SK-N-SH (cell line): Measurements from ENCODE around the gene MRI1. TPM values are rescaled to one million over a fixed set of nuclear protein-coding genes. Genes with fewer than 3 reads are reported as not detected.

Source experiments
- CTCF ChIA-PET: fragments of 300-600, 350-600 bp; formaldehyde crosslinking; extraction: SDS; loops from one replicate; lab custom pipeline; 2021; lab: Yijun Ruan, JAX
- POLR2A ChIA-PET: fragments of 350-600 bp; sonication (Branson Sonifier 250); formaldehyde crosslinking; extraction: SDS; loops from one replicate; lab custom pipeline; 2020; ENCODE audit warnings: antibody characterized with exemption, inconsistent platforms; lab: Yijun Ruan, JAX
- DNase-seq: peaks from one replicate; pipeline ENCODE4 v3.0.0; 2012
- H2AFZ ChIP-seq: fragments of 200-600 bp; sonication (generic); 2 replicates; pipeline ENCODE4 v1.8.1; 2016; ENCODE audit warnings: antibody characterized with exemption, mild to moderate bottlenecking, low read depth
- H3F3A ChIP-seq: fragments of 200-600 bp; sonication (generic); replicated peaks from 2 replicates; pipeline ENCODE3; 2016; ENCODE audit warnings: antibody characterized with exemption, mild to moderate bottlenecking; ENCODE audit not compliant: insufficient read depth
- H3K27ac ChIP-seq, 2 experiments: fragments of 200-500 bp in 1 of 2; fragments of 200-600 bp in 1 of 2; sonication (Bioruptor generic) in 1 of 2; sonication (generic), shearing (Covaris generic) in 1 of 2; 2 replicates each; pipeline versions ENCODE4 v1.5.1 to v1.6.1; 2014 to 2016; ENCODE audit warnings: low read depth in 2 of 2, inconsistent platforms in 1 of 2, low read length in 1 of 2, mild to moderate bottlenecking in 1 of 2, mixed read lengths in 1 of 2
- H3K27me3 ChIP-seq: fragments of 200-600 bp; sonication (generic), shearing (Covaris generic); 2 replicates; pipeline ENCODE4 v1.6.1; 2016; ENCODE audit warnings: mixed run types; ENCODE audit not compliant: insufficient read depth
- H3K36me3 ChIP-seq, 2 experiments: fragments of 200-500 bp in 1 of 2; fragments of 200-600 bp in 1 of 2; sonication (Bioruptor generic) in 1 of 2; sonication (generic) in 1 of 2; replicated peaks in 1 of 2; 2 replicates each; pipeline versions ENCODE3 to v1.5.1; 2014 to 2016; ENCODE audit warnings: low read length in 1 of 2, mild to moderate bottlenecking in 1 of 2; ENCODE audit not compliant: insufficient read depth in 2 of 2, control insufficient read depth in 1 of 2
- H3K4me1 ChIP-seq, 2 experiments: fragments of 200-500 bp in 1 of 2; fragments of 200-600 bp in 1 of 2; sonication (Bioruptor generic) in 1 of 2; sonication (generic), shearing (Covaris generic) in 1 of 2; 2 replicates each; pipeline versions ENCODE4 v1.5.1 to v1.6.1; 2014 to 2016; ENCODE audit warnings: low read depth in 1 of 2, low read length in 1 of 2, mixed run types in 1 of 2; ENCODE audit not compliant: insufficient read depth in 2 of 2, control insufficient read depth in 1 of 2
- H3K4me2 ChIP-seq: fragments of 200-600 bp; sonication (generic), shearing (Covaris generic); 2 replicates; pipeline ENCODE4 v1.6.1; 2017; ENCODE audit warnings: mixed run types
- H3K4me3 ChIP-seq, 2 experiments: fragments of 200-500 bp in 1 of 2; fragments of 200-600 bp in 1 of 2; sonication (Bioruptor generic) in 1 of 2; sonication (generic), shearing (Covaris generic) in 1 of 2; 2 replicates each; pipeline versions ENCODE4 v1.5.1 to v1.8.1; 2014 to 2016; ENCODE audit warnings: low read depth in 2 of 2, inconsistent platforms in 1 of 2, low read length in 1 of 2, mild to moderate bottlenecking in 1 of 2, mixed read lengths in 1 of 2, moderate library complexity in 1 of 2
- H3K79me2 ChIP-seq: fragments of 200-600 bp; sonication (generic); 2 replicates; pipeline ENCODE4 v1.8.1; 2017; ENCODE audit warnings: mild to moderate bottlenecking; ENCODE audit not compliant: insufficient read depth
- H3K9ac ChIP-seq: fragments of 200-600 bp; sonication (generic); 2 replicates; pipeline ENCODE4 v1.6.1; 2017; ENCODE audit warnings: mixed run types
- H3K9me2 ChIP-seq: fragments of 200-600 bp; sonication (generic); 2 replicates; pipeline ENCODE4 v1.6.1; 2017; ENCODE audit warnings: mixed run types
- H3K9me3 ChIP-seq: fragments of 200-600 bp; sonication (generic); 2 replicates; pipeline ENCODE4 v1.6.1; 2017; ENCODE audit warnings: mixed run types, mild to moderate bottlenecking, moderate library complexity
- H4K20me1 ChIP-seq: fragments of 200-600 bp; sonication (generic); 2 replicates; pipeline ENCODE4 v1.6.1; 2017; ENCODE audit warnings: mild to moderate bottlenecking, mixed run types; ENCODE audit not compliant: insufficient read depth
- ELF1 ChIP-seq: IDR thresholded peaks from 2 replicates; pipeline ENCODE4 v1.4.0; 2012
- EP300 ChIP-seq, 2 experiments: IDR thresholded peaks; 2 replicates each; pipeline versions ENCODE4 v1.4.0 to v1.6.1; 2012; ENCODE audit warnings: borderline replicate concordance in 1 of 2, low read depth in 1 of 2, low read length in 1 of 2
- FOXJ3 ChIP-seq: sonication (generic); formaldehyde crosslinking; IDR thresholded peaks from 2 replicates; pipeline ENCODE4 v1.5.1; 2020; ENCODE audit warnings: mild to moderate bottlenecking, missing genetic modification reagents
- JUND ChIP-seq: IDR thresholded peaks from 2 replicates; pipeline ENCODE4 v1.4.0; 2012
- NFIC ChIP-seq: IDR thresholded peaks from 2 replicates; pipeline ENCODE4 v1.4.0; 2012; ENCODE audit warnings: borderline replicate concordance
- POLR2AphosphoS5 ChIP-seq: IDR thresholded peaks from 2 replicates; pipeline ENCODE4 v1.6.1; 2012; ENCODE audit warnings: low read depth, low read length
- RAD21 ChIP-seq: IDR thresholded peaks from 2 replicates; pipeline ENCODE4 v1.6.1; 2012; ENCODE audit warnings: mild to moderate bottlenecking, low read length
- RCOR1 ChIP-seq: fragments of 150-350 bp; IDR thresholded peaks from 2 replicates; pipeline ENCODE4 v1.6.1; 2017; ENCODE audit warnings: antibody characterized with exemption, low read length
- RFX5 ChIP-seq: IDR thresholded peaks from 2 replicates; pipeline ENCODE4 v1.6.1; 2012; ENCODE audit warnings: mild to moderate bottlenecking, improper control_type of control experiment, low read length
- RXRA ChIP-seq: IDR thresholded peaks from 2 replicates; pipeline ENCODE4 v1.4.0; 2012; ENCODE audit warnings: low read depth, mild to moderate bottlenecking, borderline replicate concordance
- SIN3A ChIP-seq: IDR thresholded peaks from 2 replicates; pipeline ENCODE4 v1.6.1; 2012; ENCODE audit warnings: low read depth, mild to moderate bottlenecking, low read length, moderate library complexity, borderline replicate concordance
- WGBS: methylation state at CpG from one replicate; pipeline ENCODE4 v1.1.6; 2017; ENCODE audit warnings: low lambda C conversion rate; 5-methylcytosine and 5-hydroxymethylcytosine counted together
- polyA plus RNA-seq, 3 experiments: library from polyadenylated mRNA; depleted of rRNA; stranded (reverse); fragments of >200 nt; gene quantifications; 2 replicates each; pipeline ENCODE4 v1.2.3, GENCODE V29; 2012
- TF ChIP-seq, protein P1 (sequence below): IDR thresholded peaks from 2 replicates; pipeline ENCODE4; 2012
- TF ChIP-seq, protein P2 (sequence below): IDR thresholded peaks from 2 replicates; pipeline ENCODE4 v1.6.1; 2012; ENCODE audit warnings: mild to moderate bottlenecking, low read depth, low read length, moderate library complexity
- TF ChIP-seq, protein P3 (sequence below): fragments of 150-350 bp; IDR thresholded peaks from 2 replicates; pipeline ENCODE4 v1.6.1; 2017; ENCODE audit warnings: antibody characterized with exemption, low read length, low read depth, borderline replicate concordance

MRI1 gene
- polyA plus RNA-seq, 1 of the 3 experiments (the other 2 are of a cell fraction): 49.6 TPM

DNA sequence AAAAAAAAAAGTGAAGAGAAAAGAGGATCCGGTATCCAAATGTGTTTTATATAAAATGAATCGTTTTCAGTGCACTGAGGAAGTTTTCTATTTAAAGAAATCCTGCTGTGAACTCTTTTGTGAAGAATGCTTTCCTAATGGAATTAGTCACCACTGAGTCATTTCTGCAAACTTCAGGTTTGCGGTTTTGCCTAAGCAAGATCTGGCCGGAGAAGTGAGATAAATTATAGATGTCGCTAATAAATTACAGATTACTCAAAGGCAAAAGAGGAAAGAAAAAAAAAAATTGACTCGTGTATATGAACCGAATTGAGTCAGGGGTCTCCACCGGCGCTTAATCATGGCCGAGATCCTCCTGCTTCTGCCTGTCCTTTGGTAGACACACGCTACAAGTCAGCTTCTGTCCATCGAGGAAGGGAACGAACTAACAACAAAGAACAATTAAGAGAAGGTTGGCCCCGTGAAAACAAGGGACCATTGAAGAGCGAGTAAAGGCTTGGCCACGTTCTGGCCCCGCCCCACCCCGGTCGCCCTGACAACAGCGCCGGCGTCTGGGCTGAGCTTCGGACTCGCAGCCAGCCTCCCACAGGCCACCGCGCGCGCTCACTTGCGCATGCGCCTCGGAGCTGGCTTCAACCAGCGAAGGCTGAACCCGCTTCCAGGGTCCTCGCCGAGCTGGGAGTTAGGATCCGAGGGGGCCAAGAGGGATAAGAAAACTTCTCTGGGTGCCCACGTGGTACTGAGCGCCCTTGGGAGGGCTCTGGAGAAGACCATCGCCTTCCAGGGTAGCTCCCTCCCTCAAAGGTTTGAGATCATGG, 33.0 kb upstream of the MRI1 start (continued):
- TF ChIP-seq, protein P1, sequence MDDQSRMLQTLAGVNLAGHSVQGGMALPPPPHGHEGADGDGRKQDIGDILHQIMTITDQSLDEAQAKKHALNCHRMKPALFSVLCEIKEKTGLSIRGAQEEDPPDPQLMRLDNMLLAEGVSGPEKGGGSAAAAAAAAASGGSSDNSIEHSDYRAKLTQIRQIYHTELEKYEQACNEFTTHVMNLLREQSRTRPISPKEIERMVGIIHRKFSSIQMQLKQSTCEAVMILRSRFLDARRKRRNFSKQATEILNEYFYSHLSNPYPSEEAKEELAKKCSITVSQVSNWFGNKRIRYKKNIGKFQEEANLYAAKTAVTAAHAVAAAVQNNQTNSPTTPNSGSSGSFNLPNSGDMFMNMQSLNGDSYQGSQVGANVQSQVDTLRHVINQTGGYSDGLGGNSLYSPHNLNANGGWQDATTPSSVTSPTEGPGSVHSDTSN: peak; percentile 96
- peak; percentile 98 for TF ChIP-seq JUND
- TF ChIP-seq NFIC: peak; percentile 76; the same call in 1 of the 2 replicates
- TF ChIP-seq RFX5: no peak
- TF ChIP-seq RCOR1: no peak
- peak; percentile 85 for TF ChIP-seq RXRA
- TF ChIP-seq, protein P2, sequence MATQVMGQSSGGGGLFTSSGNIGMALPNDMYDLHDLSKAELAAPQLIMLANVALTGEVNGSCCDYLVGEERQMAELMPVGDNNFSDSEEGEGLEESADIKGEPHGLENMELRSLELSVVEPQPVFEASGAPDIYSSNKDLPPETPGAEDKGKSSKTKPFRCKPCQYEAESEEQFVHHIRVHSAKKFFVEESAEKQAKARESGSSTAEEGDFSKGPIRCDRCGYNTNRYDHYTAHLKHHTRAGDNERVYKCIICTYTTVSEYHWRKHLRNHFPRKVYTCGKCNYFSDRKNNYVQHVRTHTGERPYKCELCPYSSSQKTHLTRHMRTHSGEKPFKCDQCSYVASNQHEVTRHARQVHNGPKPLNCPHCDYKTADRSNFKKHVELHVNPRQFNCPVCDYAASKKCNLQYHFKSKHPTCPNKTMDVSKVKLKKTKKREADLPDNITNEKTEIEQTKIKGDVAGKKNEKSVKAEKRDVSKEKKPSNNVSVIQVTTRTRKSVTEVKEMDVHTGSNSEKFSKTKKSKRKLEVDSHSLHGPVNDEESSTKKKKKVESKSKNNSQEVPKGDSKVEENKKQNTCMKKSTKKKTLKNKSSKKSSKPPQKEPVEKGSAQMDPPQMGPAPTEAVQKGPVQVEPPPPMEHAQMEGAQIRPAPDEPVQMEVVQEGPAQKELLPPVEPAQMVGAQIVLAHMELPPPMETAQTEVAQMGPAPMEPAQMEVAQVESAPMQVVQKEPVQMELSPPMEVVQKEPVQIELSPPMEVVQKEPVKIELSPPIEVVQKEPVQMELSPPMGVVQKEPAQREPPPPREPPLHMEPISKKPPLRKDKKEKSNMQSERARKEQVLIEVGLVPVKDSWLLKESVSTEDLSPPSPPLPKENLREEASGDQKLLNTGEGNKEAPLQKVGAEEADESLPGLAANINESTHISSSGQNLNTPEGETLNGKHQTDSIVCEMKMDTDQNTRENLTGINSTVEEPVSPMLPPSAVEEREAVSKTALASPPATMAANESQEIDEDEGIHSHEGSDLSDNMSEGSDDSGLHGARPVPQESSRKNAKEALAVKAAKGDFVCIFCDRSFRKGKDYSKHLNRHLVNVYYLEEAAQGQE: no peak
- TF ChIP-seq, all 33 proteins: peak for 16

DNA sequence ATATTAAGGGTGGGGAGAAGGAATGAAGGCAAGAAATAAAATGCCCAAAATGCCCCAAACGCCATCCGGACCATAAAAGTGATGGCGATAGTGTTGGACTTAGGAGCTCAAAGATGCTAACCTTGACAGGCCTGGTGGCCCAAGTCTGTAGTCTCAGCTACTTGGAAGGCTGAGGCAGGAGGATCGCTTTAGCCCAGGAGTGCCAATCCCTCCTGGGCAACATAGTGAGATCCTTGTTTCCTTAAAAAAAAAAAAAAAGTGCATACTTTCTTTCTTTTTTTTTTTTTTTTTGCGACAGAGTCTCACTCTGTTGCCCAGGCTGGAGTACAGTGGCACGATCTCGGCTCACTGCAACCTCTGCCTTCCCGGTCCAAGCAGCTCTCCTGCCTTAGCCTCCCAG, 32.0 kb upstream of the MRI1 start:
- no peaks in the 10 kb centered on the region for H3K9me2 ChIP-seq
- POLR2A ChIA-PET: interaction anchor here (1.7 kb wide), 1 partner anchor 15 kb away, joined by 12 read pairs; a partner anchor contains a TSS
- peak overlapping the region; percentile 93 for H3K9ac ChIP-seq
- no peak overlapping the region for H2AFZ ChIP-seq
- H3K4me1 ChIP-seq: peaks cover 7 to 18% of the 10 kb centered on the region in 2 experiments; a peak in 3 of 4 replicates
- H3K4me2 ChIP-seq: peak overlapping the region; percentile 94
- H3K9me3 ChIP-seq: no peaks in the 10 kb centered on the region
- TF ChIP-seq RAD21 (no peak), RXRA (no peak), SIN3A (no peak), ELF1 (no peak), EP300 (IDR thresholded peaks at IDR 0.05; ENCODE audit: borderline replicate concordance in 1 of 2, low read depth in 1 of 2, low read length in 1 of 2) (no peak), POLR2AphosphoS5 (no peak), FOXJ3 (CRISPR knock-in tag) (no peak)
- TF ChIP-seq, protein P3, sequence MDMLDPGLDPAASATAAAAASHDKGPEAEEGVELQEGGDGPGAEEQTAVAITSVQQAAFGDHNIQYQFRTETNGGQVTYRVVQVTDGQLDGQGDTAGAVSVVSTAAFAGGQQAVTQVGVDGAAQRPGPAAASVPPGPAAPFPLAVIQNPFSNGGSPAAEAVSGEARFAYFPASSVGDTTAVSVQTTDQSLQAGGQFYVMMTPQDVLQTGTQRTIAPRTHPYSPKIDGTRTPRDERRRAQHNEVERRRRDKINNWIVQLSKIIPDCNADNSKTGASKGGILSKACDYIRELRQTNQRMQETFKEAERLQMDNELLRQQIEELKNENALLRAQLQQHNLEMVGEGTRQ: no peak
- TF ChIP-seq, all 33 proteins: peak for 0
- CTCF ChIA-PET: interaction anchor here (1.0 to 1.2 kb wide), 2 partner anchors 11 to 130 kb away, joined by 5 read pairs; no protein-coding TSS in a partner anchor
- Histone ChIP-seq H4K20me1 (no peaks in the 10 kb centered on the region), H3K4me3 (peak overlapping the region; percentile 61 to 72), H3F3A (peaks cover 28% of the 10 kb centered on the region), H3K27me3 (no peaks in the 10 kb centered on the region), H3K36me3 (peaks cover 0 to 13% of the 10 kb centered on the region in 2 experiments), H3K27ac (peak overlapping the region in 1 of 2 experiments; percentile 100; a peak in 2 of 4 replicates), H3K79me2 (peaks cover 21% of the 10 kb centered on the region)
- WGBS: 80% methylated on average over 8 of the region's 8 CpGs
- DNase-seq: no peak
